GM18519 (cell line): Measurements from ENCODE around the gene ZP1.

Experiments used
- ATAC-seq: cut with Tn5 transposase; IDR thresholded peaks from one replicate; pipeline ENCODE4 v1.9.1; 2021; ENCODE audit warnings: mild to moderate bottlenecking, moderate library complexity; ENCODE audit not compliant: unreplicated experiment, low FRiP score

Gene ZP1

DNA sequence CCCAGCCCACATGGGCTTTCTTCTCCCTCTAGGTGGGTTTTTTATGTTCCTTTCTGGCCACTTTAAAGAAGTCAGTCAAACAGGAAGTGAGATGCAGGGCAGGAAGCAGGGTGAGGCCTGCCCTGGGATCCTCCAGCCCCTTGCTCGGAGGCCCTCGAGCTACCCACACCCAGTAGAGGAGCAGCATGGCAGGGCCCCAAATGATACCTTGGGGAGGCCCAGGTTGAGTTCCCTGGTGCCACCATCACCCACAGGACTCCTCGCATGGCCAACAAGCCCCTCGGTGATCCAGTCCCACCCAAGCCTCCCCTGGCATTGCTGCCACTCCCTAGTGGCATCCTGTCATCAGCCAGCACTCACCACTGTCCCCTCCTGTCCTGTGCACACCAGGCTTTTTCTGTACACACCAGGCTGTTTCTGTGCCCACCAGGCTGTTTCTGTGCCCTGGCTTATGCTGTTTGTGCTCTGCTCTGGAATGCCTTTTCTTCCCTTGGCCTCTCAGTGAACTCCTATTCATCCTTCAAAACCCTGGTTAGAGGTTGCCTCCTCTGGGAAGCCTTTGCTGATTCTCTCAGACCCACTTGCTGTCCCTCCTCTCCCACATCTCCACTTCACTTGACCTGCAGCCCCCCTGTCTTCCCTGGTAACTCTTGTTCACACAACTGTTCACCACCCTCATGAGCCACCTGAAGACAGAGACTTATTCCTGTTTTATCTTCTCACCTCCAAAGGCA lies 8.4 kb upstream of the ZP1 start:
- no peak for ATAC-seq

DNA sequence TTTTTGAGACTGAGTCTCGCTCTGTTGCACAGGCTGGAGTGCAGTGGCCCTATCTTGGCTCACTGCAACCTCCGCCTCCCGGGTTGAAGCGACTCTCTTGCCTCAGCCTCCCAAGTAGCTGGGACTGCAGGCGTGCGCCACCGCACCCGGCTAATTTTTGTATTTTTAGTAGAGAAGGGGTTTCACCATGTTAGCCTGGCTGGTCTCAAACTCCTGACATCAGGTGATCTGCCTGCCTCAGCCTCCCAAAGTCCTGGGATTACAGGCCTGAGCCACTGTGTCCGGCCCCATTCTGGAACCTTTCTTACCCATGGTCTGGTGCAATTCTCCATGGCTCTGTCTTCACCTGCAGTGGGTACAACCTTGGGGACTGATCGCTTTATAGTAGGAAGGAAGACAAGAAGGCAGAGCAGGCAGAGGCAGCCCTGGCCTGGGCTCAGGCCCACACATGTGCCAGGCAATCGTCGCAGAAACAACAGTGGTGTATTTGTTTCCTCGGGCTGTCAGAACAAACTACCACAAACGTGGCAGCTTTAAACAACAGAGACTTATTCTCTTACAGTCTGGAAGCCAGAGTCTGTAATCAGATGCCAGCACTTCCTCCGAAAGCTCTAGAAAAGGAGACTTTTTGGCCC lies 7.6 kb upstream of the ZP1 start:
- no peak for ATAC-seq

DNA sequence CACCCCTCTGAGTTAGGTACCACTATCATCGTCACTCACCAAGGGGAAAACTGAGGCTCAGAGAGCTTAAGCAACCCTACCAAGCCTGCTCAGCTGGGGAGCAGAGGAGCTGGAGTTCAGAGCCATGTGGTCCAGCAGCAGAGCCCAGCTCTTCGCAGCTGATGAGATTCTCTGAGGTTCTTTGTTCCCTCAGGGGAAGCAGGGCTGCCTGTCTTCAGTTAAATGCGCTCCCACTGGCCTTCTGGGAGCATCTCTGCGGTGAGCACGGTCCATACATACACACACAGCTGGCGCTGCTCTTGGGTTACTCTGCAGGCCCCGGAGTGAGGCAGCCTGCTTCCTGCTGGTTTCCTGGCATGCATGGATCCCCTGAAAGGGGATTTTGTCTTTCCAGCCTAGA lies 6.4 kb upstream of the ZP1 start:
- ATAC-seq = no peak

DNA sequence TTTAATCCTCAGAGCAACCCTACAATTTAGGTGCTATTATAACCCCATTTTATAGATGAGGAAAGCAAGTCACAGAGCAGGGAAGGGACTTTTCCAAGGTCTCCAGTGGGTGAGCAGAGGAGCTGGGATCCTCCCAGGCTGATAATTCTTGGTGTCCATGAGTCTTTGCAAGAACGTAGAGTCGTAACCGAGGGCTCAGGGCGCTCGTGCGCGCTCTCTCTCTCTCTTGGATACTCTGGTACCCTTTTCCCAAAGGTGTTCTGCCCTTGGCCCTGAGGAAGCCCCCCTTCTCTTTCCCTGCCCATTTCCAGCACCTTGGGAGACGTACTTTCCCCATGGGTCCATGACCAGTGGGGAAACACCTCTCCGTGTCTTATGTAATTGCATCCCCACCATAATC lies 5.2 kb upstream of the ZP1 start:
- no peak for ATAC-seq

DNA sequence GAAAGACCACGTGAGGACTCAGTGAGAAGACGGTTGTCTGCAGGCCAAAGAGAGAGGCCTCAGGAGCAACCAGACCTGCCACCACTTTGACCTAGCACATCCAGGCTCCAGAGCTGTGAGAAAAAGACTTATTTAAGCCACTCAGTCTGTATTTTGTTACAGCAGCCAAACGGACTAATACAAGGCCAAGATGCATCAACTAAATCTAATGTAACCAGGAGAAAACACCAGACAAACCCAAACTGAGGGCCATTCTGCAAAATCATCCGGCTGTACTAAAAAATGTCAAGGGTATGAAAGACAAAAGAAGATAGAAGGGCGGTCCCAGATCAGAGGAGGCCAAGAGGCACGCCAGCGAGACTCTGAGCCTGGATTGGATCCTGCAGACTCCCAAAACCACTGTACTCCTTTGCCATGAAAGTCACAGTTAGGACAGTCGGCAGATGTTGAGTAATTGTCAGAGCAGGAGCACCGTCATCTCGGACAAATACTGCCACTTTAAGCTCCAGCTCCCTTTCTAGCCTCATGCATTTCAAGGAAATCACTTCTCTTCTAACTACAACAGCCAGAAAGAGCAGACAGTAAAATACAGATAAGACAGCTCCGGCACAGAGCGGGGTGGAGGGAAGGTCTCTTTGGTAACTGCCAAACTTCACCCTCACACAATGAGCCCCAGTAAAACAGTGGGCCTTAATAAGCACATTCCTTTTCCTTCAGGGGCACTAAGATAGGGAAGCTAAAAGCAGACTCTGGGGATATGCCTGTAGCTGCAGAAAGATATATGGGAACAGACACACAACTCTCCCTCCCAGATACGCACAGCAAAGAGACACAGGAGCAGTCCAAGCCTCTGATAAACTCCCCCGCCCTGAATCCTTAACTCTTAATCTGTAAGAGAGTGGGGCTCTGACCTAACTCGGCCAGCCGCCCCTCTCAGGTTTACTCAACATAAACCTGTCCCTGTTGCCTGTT lies 3.5 kb upstream of the ZP1 start:
- no peak for ATAC-seq

DNA sequence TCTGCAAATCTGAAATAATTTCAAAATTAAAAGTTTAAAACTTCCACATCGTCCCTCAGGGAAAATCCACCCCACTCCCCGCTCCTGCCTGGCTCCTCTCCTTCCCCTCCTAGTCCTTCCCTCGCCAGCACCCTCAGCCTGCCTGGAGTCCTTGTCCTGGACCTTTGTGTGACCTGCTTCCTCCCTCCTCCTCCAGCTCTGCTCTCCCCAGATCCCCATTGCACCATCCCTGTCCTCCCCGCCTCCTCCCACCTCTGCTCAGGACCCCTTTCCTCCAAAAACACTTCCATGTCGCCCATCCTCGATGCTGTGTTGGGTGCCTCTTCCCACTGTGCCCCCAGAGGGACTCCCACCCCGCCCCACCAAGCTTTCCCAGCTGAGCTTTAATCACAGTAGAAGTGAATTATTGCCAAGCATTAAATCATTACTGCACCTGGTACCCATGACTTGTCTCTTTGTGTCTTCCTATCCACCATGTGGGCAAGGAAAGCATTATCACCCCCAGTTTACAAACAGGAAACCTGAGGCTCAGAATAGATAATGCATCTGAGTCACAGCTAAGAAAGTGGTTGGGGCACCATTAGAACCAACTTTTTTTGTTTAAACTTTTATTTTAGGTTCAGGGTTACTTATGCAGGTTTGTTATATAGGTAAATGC lies 2.4 kb upstream of the ZP1 start:
- no peak for ATAC-seq

DNA sequence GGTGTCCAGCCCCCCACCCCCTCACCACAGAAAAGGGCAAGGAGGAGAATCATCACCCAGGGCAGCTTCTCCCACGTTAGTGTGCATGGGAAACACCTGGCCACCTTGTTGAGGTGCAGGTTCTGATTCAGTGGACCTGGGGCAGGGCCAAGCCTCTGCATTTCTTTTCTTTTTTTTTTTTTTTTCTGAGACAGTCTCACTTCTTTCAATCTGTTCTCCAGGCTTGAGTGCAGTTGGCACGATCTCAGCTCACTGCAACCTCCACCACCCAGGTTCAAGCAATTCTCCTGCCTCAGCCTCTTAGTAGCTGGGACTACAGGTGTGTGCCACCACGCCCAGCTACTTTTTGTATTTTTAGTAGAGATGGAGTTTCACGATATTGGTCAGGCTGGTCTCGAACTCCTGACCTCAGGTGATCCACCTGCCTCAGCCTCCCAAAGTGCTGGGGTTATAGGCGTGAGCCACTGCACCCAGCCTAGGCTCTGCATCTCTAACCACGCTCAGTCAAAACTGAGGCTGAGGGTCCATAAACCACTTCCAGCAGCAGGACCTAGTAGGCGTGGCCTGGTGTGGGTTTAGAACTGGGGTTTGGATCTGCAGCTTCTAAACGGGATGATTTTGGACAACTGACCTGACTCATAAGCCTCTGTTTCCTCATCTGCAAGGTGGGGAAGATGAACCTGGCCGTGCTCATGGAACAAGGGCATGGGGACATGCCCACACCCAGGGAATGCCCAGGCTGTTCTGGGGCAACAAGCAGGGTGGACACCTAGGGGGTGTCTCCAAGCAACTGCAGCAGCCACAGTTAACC lies 734 bp downstream of the ZP1 start:
- no peak for ATAC-seq

DNA sequence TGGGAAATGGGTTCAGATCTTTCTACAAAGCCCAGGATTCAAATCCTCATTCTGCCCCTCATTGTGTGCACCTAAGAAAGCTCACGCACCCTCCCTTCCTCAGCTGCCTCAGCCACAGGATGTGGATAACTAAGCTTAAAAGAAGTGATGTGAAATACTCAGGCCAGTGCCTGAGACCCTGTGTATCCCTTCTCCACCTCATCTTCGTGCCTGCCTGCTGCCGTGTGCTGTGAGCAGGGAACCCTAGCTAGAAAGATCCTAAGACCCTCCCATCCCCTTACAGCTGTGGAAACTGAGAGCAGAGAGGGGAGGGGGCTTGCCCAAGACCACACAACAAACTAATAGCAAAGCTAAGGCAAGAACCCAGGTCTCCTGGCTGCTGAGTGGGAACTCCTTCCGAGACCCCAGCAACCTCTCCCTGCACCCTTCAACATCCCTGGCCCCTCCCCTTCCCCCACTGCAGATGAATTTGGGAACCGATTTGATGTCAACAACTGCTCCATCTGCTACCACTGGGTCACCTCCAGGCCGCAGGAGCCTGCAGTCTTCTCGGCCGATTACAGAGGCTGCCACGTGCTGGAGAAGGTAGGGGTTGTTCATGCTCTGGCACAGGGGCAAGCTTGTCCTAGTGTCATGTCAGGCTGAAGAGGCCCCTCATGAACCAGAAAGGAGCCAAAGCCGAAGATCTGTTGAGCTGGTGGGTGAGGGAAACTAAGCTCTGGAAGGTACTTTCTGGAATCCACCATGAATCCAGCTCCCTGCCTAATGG lies 1.5 kb downstream of the ZP1 start:
- ATAC-seq = no peak

DNA sequence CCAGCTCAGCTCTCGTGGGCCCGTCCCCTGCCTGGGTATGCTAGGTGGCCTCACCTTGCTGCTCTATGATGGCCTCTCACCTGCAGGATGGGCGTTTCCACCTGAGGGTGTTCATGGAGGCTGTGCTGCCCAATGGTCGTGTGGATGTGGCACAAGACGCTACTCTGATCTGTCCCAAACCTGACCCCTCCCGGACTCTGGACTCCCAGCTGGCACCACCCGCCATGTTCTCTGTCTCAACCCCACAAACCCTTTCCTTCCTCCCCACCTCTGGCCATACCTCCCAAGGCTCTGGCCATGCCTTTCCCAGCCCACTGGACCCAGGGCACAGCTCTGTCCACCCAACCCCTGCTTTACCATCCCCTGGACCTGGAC lies 2.1 kb downstream of the ZP1 start:
- ATAC-seq = no peak

DNA sequence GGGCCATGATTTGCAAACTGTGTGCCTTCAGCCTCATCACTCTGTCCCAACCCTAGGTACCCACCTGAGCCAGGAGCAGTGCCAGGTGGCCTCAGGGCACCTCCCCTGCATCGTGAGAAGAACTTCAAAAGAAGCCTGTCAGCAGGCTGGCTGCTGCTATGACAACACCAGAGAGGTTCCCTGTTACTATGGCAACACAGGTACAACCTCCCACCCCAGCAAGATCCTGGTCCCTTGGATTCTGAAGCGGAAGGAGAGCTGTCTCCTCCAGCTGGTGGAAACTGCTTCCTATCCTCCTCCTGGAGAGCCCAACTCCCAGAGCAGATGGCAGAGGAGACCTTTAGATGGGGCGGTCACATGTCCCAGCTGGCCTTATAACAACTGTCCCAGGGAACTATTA lies 2.9 kb downstream of the ZP1 start:
- no peak for ATAC-seq

DNA sequence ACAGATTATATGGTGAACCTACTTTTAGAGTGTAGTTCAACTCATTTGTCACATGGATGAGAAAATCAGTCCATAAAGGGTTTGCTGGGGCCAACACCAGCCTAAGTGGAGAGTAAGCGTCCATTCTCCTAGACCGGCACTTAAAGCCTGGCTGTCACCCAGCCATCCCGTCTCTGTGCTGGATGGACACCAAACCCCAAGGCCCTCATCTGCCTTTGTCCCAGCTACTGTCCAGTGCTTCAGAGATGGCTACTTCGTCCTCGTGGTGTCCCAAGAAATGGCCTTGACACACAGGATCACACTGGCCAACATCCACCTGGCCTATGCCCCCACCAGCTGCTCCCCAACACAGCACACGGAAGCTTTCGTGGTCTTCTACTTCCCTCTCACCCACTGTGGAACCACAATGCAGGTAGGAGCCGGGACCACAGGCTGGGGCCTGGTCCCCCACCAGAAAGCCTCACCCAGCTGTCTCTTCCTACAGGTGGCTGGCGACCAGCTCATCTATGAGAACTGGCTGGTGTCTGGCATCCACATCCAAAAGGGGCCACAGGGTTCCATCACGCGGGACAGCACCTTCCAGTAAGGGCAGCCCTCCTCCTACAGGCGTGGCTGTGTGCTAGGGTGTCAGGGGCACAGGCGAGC lies 3.5 kb downstream of the ZP1 start:
- no peak for ATAC-seq

DNA sequence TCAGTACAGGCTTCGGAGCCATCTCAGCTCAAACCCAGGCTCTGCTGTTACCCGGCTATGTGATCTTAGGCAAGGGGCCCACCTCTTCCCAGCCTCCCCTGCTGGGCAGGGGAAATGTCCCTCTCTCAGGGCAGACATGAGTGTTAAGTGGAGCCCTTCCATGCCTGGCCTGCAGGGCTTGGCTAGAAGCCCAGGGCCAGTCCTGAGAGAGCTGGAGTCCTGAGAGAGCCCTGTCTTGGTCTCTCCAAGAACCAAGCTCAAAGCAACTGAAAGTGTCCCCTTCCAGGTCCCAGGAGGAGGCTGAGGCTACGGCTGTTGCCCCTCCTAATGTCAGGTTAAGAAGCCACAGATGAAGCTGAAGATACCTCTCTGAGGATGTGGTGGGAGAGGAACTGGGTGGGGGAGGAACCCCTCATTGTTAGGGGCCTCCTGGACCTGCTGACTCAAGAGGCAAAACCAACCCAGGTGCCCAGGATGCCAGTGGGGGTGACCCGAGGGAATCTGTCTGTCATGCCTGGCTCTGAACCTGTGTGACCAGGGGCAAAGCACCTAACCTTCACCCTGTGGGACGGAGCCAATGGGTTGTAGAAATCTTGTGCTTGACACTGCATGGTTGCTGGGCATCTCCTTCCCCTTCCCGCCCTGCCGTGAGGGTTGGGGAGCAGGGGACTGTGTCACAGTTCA lies 4.2 kb downstream of the ZP1 start:
- ATAC-seq = no peak

DNA sequence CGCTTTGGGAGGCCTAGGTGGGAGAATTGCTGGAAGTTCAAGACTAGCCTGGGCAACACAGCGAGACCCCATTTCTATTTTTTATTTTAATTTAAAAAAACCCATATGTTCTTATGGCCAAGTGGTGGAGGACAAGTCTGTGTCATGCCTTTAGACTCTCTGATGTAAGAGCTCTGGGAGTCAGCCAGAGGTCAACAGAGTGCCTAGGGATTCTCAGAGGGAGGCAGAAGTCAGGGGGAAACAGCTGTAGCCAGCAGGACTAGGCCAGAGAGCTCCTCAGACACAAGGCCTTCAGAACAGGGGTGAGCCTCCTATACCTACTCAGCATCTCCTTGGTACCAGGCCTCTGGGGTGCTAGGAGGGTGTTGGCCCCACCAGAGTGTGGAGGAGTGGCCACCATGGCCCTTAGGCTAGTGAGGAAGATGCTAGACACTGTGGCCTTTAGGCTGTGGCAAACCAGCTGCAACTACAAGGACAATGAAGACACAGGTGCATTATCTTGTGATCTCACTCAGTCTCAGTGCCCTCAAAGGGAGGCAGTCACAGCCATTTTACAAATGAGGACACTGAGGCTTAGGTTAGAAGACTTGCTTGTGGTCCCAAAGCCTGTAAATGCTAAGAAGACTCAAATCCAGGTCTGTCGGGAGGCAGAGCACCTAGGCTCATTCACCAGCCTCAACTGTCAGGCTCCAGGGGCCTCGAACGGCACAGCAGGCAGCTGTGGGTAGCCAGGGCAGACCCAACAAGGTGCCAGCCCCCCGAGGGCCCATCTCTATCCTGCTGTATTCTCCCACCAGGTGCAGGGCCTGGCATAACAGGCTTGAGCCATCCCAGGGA lies 5.0 kb downstream of the ZP1 start:
- no peak for ATAC-seq

DNA sequence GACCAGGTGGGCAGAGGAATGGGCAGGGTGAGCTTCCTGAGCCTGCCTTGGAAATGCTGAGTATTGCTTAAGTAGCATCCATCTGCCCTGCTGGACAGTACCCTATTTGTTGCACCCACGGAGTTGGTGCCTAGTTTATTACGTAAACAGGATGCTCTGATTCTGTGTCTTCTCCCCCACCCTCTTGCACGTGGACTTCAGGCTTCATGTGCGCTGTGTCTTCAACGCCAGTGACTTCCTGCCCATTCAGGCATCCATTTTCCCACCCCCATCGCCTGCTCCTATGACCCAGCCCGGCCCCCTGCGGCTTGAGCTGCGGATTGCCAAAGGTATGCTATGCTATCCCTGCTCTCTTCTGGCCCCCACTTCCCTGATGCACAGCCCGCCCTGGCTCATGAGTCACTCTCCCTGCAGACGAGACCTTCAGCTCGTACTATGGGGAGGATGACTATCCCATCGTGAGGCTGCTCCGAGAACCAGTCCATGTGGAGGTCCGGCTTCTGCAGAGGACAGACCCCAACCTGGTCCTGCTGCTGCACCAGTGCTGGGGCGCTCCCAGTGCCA lies 5.7 kb downstream of the ZP1 start:
- no peak for ATAC-seq

DNA sequence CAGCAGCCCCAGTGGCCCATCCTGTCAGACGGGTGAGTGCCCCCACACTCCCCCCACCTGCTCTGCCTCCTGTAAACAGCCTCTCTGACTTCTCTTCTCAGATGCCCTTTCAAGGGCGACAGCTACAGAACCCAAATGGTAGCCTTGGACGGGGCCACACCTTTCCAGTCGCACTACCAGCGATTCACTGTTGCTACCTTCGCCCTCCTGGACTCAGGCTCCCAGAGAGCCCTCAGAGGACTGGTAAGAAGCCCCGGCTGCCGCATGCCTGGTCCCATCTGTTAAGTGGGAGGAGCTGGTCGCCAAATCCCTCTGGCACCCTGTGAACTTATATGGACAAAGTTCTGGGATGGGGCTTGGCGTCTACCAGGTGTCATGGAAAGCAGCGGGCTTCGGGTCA lies 6.2 kb downstream of the ZP1 start:
- ATAC-seq = no peak

DNA sequence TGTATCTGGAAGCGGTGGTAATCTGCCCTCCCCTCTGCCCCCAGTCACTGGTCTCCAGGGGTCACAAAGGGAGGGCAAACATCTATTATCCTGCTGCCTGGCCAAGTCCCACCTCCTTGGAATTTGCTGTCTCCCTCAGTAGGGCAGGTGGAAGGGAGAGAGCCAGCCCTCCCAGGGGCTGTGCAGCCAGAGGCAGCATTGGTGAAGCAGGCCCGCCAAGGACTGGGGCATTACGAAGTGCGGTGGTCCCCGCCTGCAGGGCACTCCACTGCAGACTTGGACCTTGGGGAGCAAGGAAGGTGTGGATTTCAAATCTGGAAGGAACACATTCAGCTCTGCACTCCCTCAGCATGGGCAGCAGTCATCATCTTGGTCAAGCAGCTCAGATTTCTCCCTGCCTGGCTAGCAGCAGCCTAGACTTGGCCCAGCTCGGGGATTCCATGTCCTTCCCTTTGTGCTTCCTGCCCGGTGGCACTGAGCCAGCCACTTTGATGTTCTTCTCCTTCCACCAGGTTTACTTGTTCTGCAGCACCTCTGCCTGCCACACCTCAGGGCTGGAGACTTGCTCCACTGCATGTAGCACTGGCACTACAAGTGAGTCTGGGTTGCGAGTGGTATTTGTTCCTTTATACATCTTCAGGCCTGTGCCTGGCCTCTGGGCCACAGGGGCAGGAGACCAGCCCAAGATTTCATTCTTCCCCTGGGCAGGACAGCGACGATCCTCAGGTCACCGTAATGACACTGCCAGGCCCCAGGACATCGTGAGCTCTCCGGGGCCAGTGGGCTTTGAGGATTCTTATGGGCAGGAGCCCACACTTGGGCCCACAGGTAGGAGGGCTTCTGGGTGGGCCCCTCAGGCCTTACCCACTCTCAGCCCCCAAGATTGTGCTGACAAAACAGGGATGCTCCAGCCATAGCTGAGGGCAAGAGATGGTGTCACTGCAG lies 7.4 kb downstream of the ZP1 start:
- ATAC-seq = no peak
